SK-N-MC (cell line): ENCODE data around the gene TYK2.
"Not testable (repeated sequence)": the region's sequence is repeated elsewhere in the genome, so short reads cannot be mapped to it uniquely, and the experiment has no call there.

Experiments used
- EZH2 ChIP-seq: fragments of 200-600 bp; sonication (generic); IDR thresholded peaks from one replicate; pipeline ENCODE4 v1.6.1; 2017; ENCODE audit warnings: antibody characterized with exemption
- FOXP2 ChIP-seq: optimal IDR thresholded peaks from 2 replicates; pipeline ENCODE3; 2011; ENCODE audit warnings: mild to moderate bottlenecking, moderate library complexity; ENCODE audit not compliant: insufficient read depth; ENCODE audit errors: extremely low read length, control extremely low read depth
- POLR2AphosphoS5 ChIP-seq: IDR thresholded peaks from 2 replicates; pipeline ENCODE4 v1.6.1; 2012; ENCODE audit warnings: mild to moderate bottlenecking, low read depth, low read length, borderline replicate concordance

DNA sequence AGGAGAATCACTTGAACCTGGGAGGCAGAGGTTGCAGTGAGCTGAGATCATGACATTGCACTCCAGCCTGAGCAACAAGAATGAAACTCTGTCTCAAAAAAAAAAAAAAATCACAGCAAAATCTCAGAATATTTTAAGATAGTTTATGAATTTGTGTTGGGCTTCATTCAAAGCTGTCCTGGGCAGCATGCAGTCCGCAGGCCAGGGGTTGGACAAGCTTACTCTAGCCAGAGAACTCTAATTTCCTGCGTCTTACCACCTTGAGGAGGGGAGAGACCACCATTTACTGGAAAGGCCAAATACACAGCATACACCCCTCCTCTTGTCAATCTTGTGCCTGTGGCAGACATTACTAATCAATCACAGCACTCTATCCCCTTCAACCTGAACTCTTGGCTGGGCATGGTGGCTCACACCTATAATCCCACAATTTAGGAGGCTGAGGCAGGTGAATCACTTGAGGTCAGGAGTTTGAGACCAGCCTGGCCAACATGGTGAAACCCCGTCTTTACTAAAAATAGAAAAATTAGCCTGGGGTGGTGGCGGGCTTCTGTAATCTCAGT is 13.3 kb downstream of the TYK2 start:
- TF ChIP-seq POLR2AphosphoS5, EZH2, FOXP2: not testable (repeated sequence)
